Type B pancreatic cell (in vitro differentiated cells): ENCODE results near the gene PCNX4. TPM values are rescaled to one million over a fixed set of nuclear protein-coding genes. Genes with fewer than 3 reads are reported as not detected.
"Not testable (repeated sequence)": the region's sequence is repeated elsewhere in the genome, so short reads cannot be mapped to it uniquely, and the experiment has no call there.

Experiments
- DNase-seq: peaks from one replicate; pipeline ENCODE4 v3.0.0; 2021; ENCODE audit warnings: mixed read lengths; ENCODE audit not compliant: unreplicated experiment; ENCODE audit errors: extremely low spot score
- H3K27ac Mint-ChIP-seq: 2 replicates; pipeline ENCODE4 v1.8.0; 2021; ENCODE audit warnings: mild to moderate bottlenecking, mixed read lengths
- H3K27me3 Mint-ChIP-seq: 2 replicates; pipeline ENCODE4 v1.8.0; 2021; ENCODE audit warnings: mixed read lengths
- H3K36me3 Mint-ChIP-seq: 2 replicates; pipeline ENCODE4 v1.8.0; 2021; ENCODE audit warnings: mixed read lengths
- H3K4me1 Mint-ChIP-seq: one replicate; pipeline ENCODE4 v1.8.0; 2021; ENCODE audit warnings: mixed read lengths; ENCODE audit not compliant: unreplicated experiment
- H3K4me3 Mint-ChIP-seq: 2 replicates; pipeline ENCODE4 v1.8.0; 2021; ENCODE audit warnings: mild to moderate bottlenecking, mixed read lengths
- H3K9me3 Mint-ChIP-seq: 2 replicates; pipeline ENCODE4 v1.8.0; 2021; ENCODE audit warnings: mixed read lengths
- total RNA-seq: library from RNA; stranded (reverse); gene quantifications from 2 replicates; pipeline ENCODE4 v1.2.1, GENCODE V29; 2021; ENCODE audit warnings: low replicate concordance
- TF ChIP-seq, protein P1 (sequence below): fragments of 200-600 bp; sonication (generic); conservative IDR thresholded peaks from 2 replicates; pipeline ENCODE4 v1.5.0; 2021; ENCODE audit warnings: antibody characterized with exemption, mild to moderate bottlenecking

The PCNX4 gene
- total RNA-seq, 1 donor from 2014 or later = 70.2 TPM

DNA sequence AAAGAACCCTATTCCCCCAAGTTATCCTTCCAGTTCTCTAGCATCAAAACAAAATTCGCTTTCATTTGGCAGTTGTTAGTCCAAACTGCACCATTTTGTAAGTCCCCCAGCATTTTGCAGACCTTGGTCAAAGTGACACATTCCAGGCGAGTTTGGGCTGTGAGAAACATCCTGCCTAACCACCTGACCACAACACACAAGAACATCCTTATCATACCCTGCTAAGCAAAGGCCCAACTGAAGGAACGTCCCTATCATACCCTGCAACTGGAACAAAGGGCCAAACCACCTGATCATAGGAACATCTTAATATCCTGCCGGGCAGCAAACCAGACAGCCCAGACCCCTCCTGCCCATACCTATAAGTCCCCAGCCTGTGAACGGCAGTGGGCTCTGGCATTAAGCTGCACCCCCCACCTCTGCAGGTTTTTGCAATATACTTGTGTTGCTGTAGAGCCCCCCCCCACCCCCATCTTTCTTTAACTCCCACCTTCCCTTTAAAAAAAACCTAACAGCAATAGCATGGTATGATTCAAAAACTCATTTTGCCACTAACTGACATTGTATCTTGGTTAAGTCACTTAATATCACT is 2.7 kb downstream of the PCNX4 start:
- Mint-ChIP-seq H3K9me3 (peaks cover 7% of the 10 kb centered on the region), H3K4me1 (peaks cover 32% of the 10 kb centered on the region), H3K27me3 (no peaks in the 10 kb centered on the region), H3K4me3 (peak overlapping the region; percentile 98), H3K27ac (peak overlapping the region; percentile 94), H3K36me3 (peaks cover 15% of the 10 kb centered on the region)
- DNase-seq = no peak
- TF ChIP-seq, protein P1, sequence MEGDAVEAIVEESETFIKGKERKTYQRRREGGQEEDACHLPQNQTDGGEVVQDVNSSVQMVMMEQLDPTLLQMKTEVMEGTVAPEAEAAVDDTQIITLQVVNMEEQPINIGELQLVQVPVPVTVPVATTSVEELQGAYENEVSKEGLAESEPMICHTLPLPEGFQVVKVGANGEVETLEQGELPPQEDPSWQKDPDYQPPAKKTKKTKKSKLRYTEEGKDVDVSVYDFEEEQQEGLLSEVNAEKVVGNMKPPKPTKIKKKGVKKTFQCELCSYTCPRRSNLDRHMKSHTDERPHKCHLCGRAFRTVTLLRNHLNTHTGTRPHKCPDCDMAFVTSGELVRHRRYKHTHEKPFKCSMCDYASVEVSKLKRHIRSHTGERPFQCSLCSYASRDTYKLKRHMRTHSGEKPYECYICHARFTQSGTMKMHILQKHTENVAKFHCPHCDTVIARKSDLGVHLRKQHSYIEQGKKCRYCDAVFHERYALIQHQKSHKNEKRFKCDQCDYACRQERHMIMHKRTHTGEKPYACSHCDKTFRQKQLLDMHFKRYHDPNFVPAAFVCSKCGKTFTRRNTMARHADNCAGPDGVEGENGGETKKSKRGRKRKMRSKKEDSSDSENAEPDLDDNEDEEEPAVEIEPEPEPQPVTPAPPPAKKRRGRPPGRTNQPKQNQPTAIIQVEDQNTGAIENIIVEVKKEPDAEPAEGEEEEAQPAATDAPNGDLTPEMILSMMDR = no peak

DNA sequence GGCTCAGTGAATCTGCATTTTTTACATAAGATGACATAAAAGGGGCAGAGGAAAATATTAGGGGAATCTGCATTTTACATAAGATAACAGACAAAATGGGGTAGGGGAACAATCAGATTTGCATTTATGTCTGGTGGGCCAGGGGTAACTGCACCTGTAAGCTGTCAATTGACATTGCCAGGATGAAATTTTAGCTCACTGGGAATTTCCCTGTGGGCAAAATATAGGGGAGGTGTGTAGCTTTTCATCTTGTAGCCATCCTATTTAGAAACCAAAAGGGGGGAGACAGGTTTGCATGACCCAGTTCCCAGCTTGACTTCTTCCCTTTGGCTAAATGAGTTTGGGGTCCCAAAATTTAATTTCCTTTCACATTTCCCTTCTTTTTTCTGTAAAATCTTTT is 3.5 kb downstream of the PCNX4 start:
- Mint-ChIP-seq H3K9me3 (peaks cover 7% of the 10 kb centered on the region), H3K4me3 (no peak overlapping the region), H3K27me3 (no peaks in the 10 kb centered on the region), H3K27ac (no peak overlapping the region), H3K4me1 (peaks cover 32% of the 10 kb centered on the region), H3K36me3 (peaks cover 15% of the 10 kb centered on the region)
- DNase-seq = no peak
- TF ChIP-seq, protein P1 = no peak

DNA sequence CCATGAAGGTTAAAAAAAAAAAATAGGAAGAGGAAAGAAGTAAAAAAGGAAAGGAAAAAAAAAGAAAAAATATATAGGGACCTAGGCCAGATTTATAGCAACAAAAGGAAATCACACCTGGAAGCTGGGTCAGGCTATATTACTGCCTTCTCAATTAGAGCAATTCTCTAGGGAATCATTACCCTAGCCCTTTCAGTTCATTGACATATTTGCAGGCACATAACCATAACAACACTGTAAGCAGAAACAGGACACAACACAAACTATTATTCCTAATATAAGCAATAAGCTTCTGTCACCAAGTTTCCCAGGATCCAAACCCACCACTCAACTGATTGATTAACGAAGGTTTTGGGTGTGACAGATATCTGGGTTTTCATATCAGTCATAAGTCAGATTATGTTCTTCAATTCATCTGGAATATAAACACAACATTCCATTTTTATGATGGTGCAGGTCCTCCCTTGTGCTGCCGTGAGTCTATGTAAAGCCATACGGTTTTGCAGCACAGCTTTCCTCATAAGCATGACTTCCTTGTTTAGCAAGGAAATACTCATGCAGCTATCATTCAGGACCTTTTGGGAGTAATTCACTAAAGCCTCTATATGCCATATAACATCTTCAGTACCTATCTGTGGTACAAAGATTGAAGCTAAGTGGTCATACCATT is 4.2 kb downstream of the PCNX4 start:
- no peak for DNase-seq
- peak overlapping the region; percentile 38 for H3K4me3 Mint-ChIP-seq
- TF ChIP-seq, protein P1 = no peak
- peaks cover 19% of the 10 kb centered on the region for H3K36me3 Mint-ChIP-seq
- no peaks in the 10 kb centered on the region for H3K27me3 Mint-ChIP-seq
- H3K4me1 Mint-ChIP-seq = peaks cover 28% of the 10 kb centered on the region
- H3K27ac Mint-ChIP-seq = peak overlapping the region; percentile 56
- H3K9me3 Mint-ChIP-seq = peaks cover 7% of the 10 kb centered on the region

DNA sequence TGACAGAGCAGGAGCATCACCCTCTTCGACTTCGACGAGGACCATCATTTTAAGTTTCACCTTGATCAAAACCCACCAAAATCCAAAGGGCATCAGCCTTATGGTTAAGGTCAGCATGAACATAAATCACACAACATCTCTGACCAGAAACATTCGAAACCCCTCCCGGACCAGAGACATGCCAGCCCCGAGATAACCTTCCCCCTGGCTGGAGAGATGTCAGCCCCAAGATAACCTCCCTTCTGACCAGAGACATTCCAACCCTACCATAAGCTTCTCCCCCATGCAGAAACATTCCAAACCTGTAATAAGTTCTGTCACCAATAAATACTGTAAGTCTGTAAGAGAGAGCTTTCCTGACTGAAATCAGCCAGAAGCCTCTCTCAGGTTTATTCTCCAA is 6.3 kb downstream of the PCNX4 start:
- no peak overlapping the region for H3K27ac Mint-ChIP-seq
- H3K4me3 Mint-ChIP-seq = no peak overlapping the region
- H3K9me3 Mint-ChIP-seq = peaks cover 7% of the 10 kb centered on the region
- peaks cover 25% of the 10 kb centered on the region for H3K36me3 Mint-ChIP-seq
- TF ChIP-seq, protein P1 = no peak
- no peaks in the 10 kb centered on the region for H3K27me3 Mint-ChIP-seq
- peaks cover 28% of the 10 kb centered on the region for H3K4me1 Mint-ChIP-seq
- no peak for DNase-seq

DNA sequence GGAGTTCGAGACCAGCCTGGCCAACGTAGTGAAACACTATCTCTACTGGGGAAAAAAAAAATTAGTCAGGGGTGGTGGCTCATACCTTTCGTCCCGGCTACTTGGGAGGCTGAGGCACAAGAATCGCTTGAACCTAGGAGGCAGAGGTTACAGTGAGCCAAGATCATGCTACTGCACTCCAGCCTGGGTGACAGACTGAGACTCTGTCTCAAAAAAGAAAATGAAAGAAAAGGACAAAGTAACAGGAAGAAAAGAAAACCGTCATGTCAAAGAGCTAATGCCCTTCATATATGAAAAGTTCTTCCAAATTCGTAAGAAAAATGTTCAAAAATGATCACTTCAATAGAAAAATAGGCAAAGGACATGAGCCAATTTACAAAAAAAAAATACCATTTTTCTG is 8.1 kb downstream of the PCNX4 start:
- Mint-ChIP-seq H3K4me1 (peaks cover 12% of the 10 kb centered on the region), H3K9me3 (peaks cover 11% of the 10 kb centered on the region), H3K36me3 (peaks cover 28% of the 10 kb centered on the region)
- DNase-seq, H3K27me3 Mint-ChIP-seq, H3K4me3 Mint-ChIP-seq, H3K27ac Mint-ChIP-seq: not testable (repeated sequence)

DNA sequence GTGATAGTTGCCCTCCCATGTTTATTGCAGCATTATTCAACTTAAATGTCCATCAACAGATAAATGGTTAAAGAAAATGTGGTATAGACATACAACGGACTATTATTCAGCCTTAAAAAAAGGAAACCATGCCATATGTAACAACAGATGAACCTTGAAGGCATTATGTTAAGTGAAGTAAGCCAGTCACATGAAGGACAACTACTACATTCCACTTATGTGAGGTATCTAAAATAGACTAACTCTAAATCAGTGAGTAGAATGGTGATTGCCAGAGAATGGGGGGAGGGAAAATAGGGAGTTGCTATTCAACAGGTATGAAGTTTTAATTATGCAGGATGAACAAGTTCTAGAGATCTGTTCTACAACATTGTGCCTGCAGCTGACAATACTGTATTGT is 10.1 kb downstream of the PCNX4 start:
- no peak overlapping the region for H3K27ac Mint-ChIP-seq
- TF ChIP-seq, protein P1 = no peak

More for the DNA sequence above, 10.1 kb downstream of the PCNX4 start:
- H3K27me3 Mint-ChIP-seq = no peaks in the 10 kb centered on the region
- peaks cover 5% of the 10 kb centered on the region for H3K4me1 Mint-ChIP-seq
- peaks cover 23% of the 10 kb centered on the region for H3K36me3 Mint-ChIP-seq
- DNase-seq = no peak
- no peak overlapping the region for H3K4me3 Mint-ChIP-seq
- peaks cover 11% of the 10 kb centered on the region for H3K9me3 Mint-ChIP-seq
